Naive thymus-derived CD4-positive, alpha-beta T cell (primary cell): ENCODE data around the gene PDPK1. TPM values are rescaled to one million over a fixed set of nuclear protein-coding genes. Genes with fewer than 3 reads are reported as not detected.

Source experiments
- ATAC-seq: fragments of 150-1000 bp; cut with Tn5 transposase; 2 replicates; pipeline ENCODE4 v1.10.0; 2021; ENCODE audit warnings: mild to moderate bottlenecking, moderate library complexity
- CTCF ChIA-PET: fragments of 350-600 bp; sonication (Branson Sonifier 250); formaldehyde crosslinking; loops from one replicate; lab custom pipeline; 2021; ENCODE audit warnings: antibody characterized with exemption; lab: Charles Lee
- POLR2A ChIA-PET: fragments of 350-600 bp; sonication (Branson Sonifier 250); formaldehyde crosslinking; loops from one replicate; lab custom pipeline; 2021; ENCODE audit warnings: antibody characterized with exemption, inconsistent platforms; lab: Charles Lee
- DNase-seq, 9 donors: peaks; one replicate each; pipeline versions ENCODE4 v3.0.0 to v3.0.0-alpha.2; 2020 to 2022; ENCODE audit warnings: mixed read lengths in 1 of 9
- H3K27ac ChIP-seq: one replicate; pipeline ENCODE4 v1.7.0; 2013; ENCODE audit warnings: mild to moderate bottlenecking, low read depth, low read length, moderate library complexity
- H3K27me3 ChIP-seq, 2 donors: one replicate each; pipeline ENCODE4 v1.7.0; 2013; ENCODE audit warnings: low read length in 2 of 2, mild to moderate bottlenecking in 2 of 2, moderate library complexity in 2 of 2; ENCODE audit not compliant: control insufficient read depth in 2 of 2, insufficient read depth in 2 of 2
- H3K36me3 ChIP-seq, 3 experiments: 1 replicate in 2 of 3; 2 replicates in 1 of 3; pipeline ENCODE4 v1.7.0; 2013; ENCODE audit warnings: low read length in 3 of 3, mild to moderate bottlenecking in 3 of 3, moderate library complexity in 1 of 3; ENCODE audit not compliant: insufficient read depth in 3 of 3, control insufficient read depth in 2 of 3
- H3K4me1 ChIP-seq, 2 donors: one replicate each; pipeline ENCODE4 v1.7.0; 2013; ENCODE audit warnings: low read length in 2 of 2, mild to moderate bottlenecking in 2 of 2, moderate library complexity in 1 of 2; ENCODE audit not compliant: control insufficient read depth in 2 of 2, insufficient read depth in 2 of 2
- H3K4me3 ChIP-seq: 2 replicates; pipeline ENCODE4 v1.7.0; 2013; ENCODE audit warnings: mild to moderate bottlenecking, low read length
- H3K9me3 ChIP-seq, 3 experiments: 1 replicate in 2 of 3; 2 replicates in 1 of 3; pipeline ENCODE4 v1.7.0; 2013; ENCODE audit warnings: low read length in 3 of 3; ENCODE audit not compliant: control insufficient read depth in 2 of 3
- H3K27ac Mint-ChIP-seq, 9 donors: one replicate each; pipeline ENCODE4 v1.8.0; 2020 to 2022; ENCODE audit warnings: mixed read lengths in 9 of 9, mild to moderate bottlenecking in 8 of 9, moderate library complexity in 5 of 9, inconsistent platforms in 2 of 9
- H3K27me3 Mint-ChIP-seq, 5 donors: one replicate each; pipeline ENCODE4 v1.8.0; 2021 to 2022; ENCODE audit warnings: mixed read lengths in 5 of 5, mild to moderate bottlenecking in 1 of 5
- H3K36me3 Mint-ChIP-seq, 5 donors: one replicate each; pipeline ENCODE4 v1.8.0; 2020 to 2022; ENCODE audit warnings: mixed read lengths in 5 of 5, mild to moderate bottlenecking in 3 of 5, inconsistent platforms in 1 of 5
- H3K4me1 Mint-ChIP-seq, 7 donors: one replicate each; pipeline ENCODE4 v1.8.0; 2020 to 2022; ENCODE audit warnings: mixed read lengths in 7 of 7, mild to moderate bottlenecking in 3 of 7, inconsistent platforms in 1 of 7
- H3K4me3 Mint-ChIP-seq, 10 donors: one replicate each; pipeline ENCODE4 v1.8.0; 2020 to 2022; ENCODE audit warnings: mild to moderate bottlenecking in 10 of 10, mixed read lengths in 10 of 10, moderate library complexity in 6 of 10, inconsistent platforms in 2 of 10
- H3K9me3 Mint-ChIP-seq, 11 donors: one replicate each; pipeline ENCODE4 v1.8.0; 2020 to 2022; ENCODE audit warnings: mixed read lengths in 11 of 11, mild to moderate bottlenecking in 4 of 11, inconsistent platforms in 1 of 11, moderate library complexity in 1 of 11
- intact Hi-C, 2 donors: fragments of 100-400 bp; cut with micrococcal nuclease; formaldehyde crosslinking; loops; one replicate each; pipeline ENCODE4 v1.15.1; 2023
- polyA plus RNA-seq, 2 donors: library from polyadenylated mRNA; unstranded; fragments of 300-500 nt; fragmentation: Illumina TruSeq; gene quantifications; one replicate each; pipeline ENCODE4 v1.2.3, GENCODE V29; 2021
- total RNA-seq, 6 experiments: library from RNA in 5 of 6; stranded (reverse) in 5 of 6; gene quantifications; 1 replicate in 5 of 6; 2 replicates in 1 of 6; pipeline ENCODE4 v1.2.3 and lab custom pipeline; 2021 to 2026

The PDPK1 gene
- 10 to 100 TPM; 52.2 to 71.5 (median 58.3) TPM for total RNA-seq
- polyA plus RNA-seq = 10 to 100 TPM; 30.7 to 43.5 TPM
- 57.5 reads per million, percentile 74 among the genes with 10 or more reads in this experiment for total RNA-seq (lab: John Stamatoyannopoulos, UW)

DNA sequence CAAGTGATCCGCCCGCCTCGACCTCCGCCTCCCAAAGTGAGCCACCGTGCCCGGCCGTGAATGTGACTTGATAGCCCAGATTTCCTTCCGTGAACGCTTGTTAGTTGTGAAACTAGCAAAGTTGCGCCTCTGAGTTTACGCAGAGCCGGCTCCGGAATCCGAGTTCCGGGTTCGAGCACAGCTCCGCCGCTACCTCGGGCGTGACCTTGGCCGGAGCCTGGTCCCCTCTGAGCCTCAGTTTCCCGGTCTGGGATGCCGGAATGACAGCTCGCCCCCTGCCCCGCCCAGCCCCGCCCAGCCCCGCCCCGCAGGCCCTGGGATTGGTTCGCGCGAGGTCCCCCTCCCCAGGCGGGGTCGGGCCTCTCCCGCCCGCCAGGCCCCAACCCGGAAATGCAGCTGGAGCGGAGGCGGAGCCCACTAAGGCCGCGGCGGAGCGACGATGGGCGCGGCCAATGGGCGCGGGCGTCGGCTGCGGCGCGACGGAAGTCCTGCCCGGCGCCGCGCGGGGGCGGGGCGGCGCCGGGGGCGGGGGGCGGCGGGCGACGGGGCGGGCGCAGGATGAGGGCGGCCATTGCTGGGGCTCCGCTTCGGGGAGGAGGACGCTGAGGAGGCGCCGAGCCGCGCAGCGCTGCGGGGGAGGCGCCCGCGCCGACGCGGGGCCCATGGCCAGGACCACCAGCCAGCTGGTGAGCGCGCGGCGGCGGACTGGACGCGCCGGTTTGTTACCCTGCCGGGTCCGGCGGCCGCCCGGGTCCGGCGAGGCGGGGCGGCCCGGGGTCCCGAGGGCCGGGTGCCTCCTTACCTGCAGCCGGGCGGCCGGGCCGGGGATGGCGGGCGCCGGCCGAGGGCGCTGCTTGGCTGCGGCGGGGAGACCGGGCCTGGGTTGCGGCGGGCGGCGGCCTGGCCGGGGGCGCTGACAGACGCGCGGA, at the start of gene PDPK1:
Gene PDPK1 (plus strand): TSS at position 571 of the 929 bp plus-strand sequence. CDS start 92 bp downstream, at position 663.
- H3K9me3 Mint-ChIP-seq = peaks cover 0 to 4% (median 0%) of the 10 kb centered on the region in 11 donors
- ChIA-PET POLR2A (interaction anchor here (0.6 to 5.0 kb wide), 6 partner anchors 17 to 383 kb away, joined by 3 to 33 read pairs (median 3); partner anchors contain the start of genes AMDHD2, ATP6V0C and TRAF7), CTCF (interaction anchor here (1.6 kb wide), 1 partner anchor 37 kb away, joined by 3 read pairs; no protein-coding TSS in a partner anchor)
- H3K4me3 Mint-ChIP-seq = peak within 1 kb of the TSS; percentile 84 to 94 (median 88)
- Histone ChIP-seq H3K36me3 (no peaks in the 10 kb centered on the region), H3K9me3 (no peaks in the 10 kb centered on the region), H3K27ac (peak within 1 kb of the TSS; percentile 65), H3K4me3 (peak within 1 kb of the TSS; percentile 57), H3K4me1 (peaks cover 0 to 14% of the 10 kb centered on the region in 2 donors), H3K27me3 (no peaks in the 10 kb centered on the region)
- ATAC-seq (peak; percentile 92), DNase-seq (peak; percentile 87 to 97 (median 94))
- peaks cover 26 to 53% (median 43%) of the 10 kb centered on the region in 7 donors for H3K4me1 Mint-ChIP-seq
- H3K27me3 Mint-ChIP-seq = no peaks in the 10 kb centered on the region
- intact Hi-C loops = loop anchor here (1.0 to 10.0 kb wide), 7 partner anchors 17 to 747 kb away; partner anchors contain the start of genes AMDHD2 (in 1 of the 2), ATP6V0C (in 1 of the 2), HCFC1R1 (in 1 of the 2) and THOC6 (in 1 of the 2)
- H3K27ac Mint-ChIP-seq = peak within 1 kb of the TSS; percentile 62 to 95 (median 89)
- H3K36me3 Mint-ChIP-seq = peaks cover 0 to 6% (median 0%) of the 10 kb centered on the region in 5 donors

DNA sequence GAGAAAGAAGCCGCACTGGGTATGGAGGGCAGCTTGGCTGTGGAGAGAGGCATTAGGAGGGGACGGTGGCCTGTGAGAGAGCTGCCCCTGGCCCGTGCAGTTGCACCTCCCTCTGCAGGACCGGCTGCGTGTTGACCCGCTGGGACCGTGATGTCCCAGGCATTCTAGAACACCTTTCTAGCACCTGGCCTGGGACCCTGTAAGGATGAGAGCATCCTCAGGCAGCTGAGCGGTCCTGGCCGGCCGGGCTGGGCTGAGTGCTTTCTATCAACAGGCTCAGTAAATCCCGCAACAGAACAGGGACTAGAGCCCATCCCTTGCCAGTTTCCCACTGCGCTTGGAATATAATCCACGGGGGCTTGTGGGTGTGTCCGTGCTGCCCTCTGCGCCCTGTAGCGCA, 48.2 kb upstream of the PDPK1 start:
- Histone ChIP-seq H3K4me1 (peaks cover 10 to 15% of the 10 kb centered on the region in 2 donors), H3K36me3 (no peaks in the 10 kb centered on the region), H3K27ac (no peak overlapping the region), H3K4me3 (no peak overlapping the region), H3K9me3 (no peaks in the 10 kb centered on the region), H3K27me3 (no peaks in the 10 kb centered on the region)
- no peak for DNase-seq
- intact Hi-C loops = no loop called here
- Mint-ChIP-seq H3K4me1 (peaks cover 11 to 14% (median 12%) of the 10 kb centered on the region in 7 donors), H3K4me3 (no peak overlapping the region), H3K36me3 (no peaks in the 10 kb centered on the region), H3K27ac (no peak overlapping the region), H3K9me3 (no peaks in the 10 kb centered on the region), H3K27me3 (no peaks in the 10 kb centered on the region)
- ChIA-PET CTCF (interaction anchor here (0.6 kb wide), 1 partner anchor 228 kb away, joined by 3 read pairs; no protein-coding TSS in a partner anchor), POLR2A (no interaction called here)
- ATAC-seq = no peak

GRCh38 chr16:2490190-2491105, 47.4 kb upstream of the PDPK1 start:
- H3K27ac ChIP-seq = no peak overlapping the region
- POLR2A ChIA-PET = no interaction called here
- ATAC-seq = no peak
- DNase-seq = no peak
- peaks cover 10 to 15% of the 10 kb centered on the region in 2 donors for H3K4me1 ChIP-seq
- CTCF ChIA-PET = no interaction called here
- no peak overlapping the region for H3K4me3 ChIP-seq
- H3K4me3 Mint-ChIP-seq = no peak overlapping the region
- no peaks in the 10 kb centered on the region for H3K36me3 Mint-ChIP-seq
- H3K9me3 ChIP-seq = no peaks in the 10 kb centered on the region
- no peaks in the 10 kb centered on the region for H3K27me3 ChIP-seq
- no peak overlapping the region for H3K27ac Mint-ChIP-seq
- peaks cover 10 to 13% (median 11%) of the 10 kb centered on the region in 7 donors for H3K4me1 Mint-ChIP-seq
- H3K27me3 Mint-ChIP-seq = no peaks in the 10 kb centered on the region
- intact Hi-C loops = no loop called here
- H3K36me3 ChIP-seq = no peaks in the 10 kb centered on the region
- H3K9me3 Mint-ChIP-seq = no peaks in the 10 kb centered on the region

GRCh38 chr16:2492292-2492691, 45.5 kb upstream of the PDPK1 start:
- H3K9me3 ChIP-seq = no peaks in the 10 kb centered on the region
- peak overlapping the region in 1 of 9 donors; percentile 36 for H3K27ac Mint-ChIP-seq

DNA sequence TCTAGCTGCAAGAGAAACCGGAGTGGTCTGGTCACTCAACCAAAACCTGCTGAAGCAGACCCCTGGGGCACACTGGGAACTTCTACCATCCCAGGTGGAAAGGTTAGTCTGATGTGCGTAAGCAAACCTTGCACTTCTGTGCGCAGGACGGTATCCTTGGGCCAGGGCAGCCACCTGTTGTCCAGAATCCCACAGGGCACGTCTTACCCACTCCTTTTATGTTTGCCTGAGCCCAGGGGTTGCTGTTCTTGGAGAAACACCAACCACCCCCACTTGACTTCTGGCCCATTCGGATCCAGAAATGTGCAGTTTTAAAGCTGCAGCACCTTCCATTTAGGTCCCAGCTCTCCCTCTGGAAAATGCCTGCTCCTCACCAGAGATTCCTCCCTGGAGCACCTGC, 44.2 kb upstream of the PDPK1 start:
- no peaks in the 10 kb centered on the region for H3K27me3 ChIP-seq
- CTCF ChIA-PET = no interaction called here

More at GRCh38 chr16:2492292-2492691, 45.5 kb upstream of the PDPK1 start:
- no peak for ATAC-seq
- peaks cover 0 to 15% (median 0%) of the 10 kb centered on the region in 3 experiments for H3K36me3 ChIP-seq
- POLR2A ChIA-PET = no interaction called here
- Mint-ChIP-seq H3K27me3 (no peaks in the 10 kb centered on the region), H3K36me3 (peaks cover 0 to 3% (median 0%) of the 10 kb centered on the region in 5 donors), H3K4me3 (no peak overlapping the region), H3K4me1 (peaks cover 3 to 5% (median 4%) of the 10 kb centered on the region in 7 donors), H3K9me3 (no peaks in the 10 kb centered on the region)
- intact Hi-C loops = no loop called here
- CTCF ChIA-PET = interaction anchor here (0.9 kb wide), 1 partner anchor 9 kb away, joined by 3 read pairs; no protein-coding TSS in a partner anchor
- H3K27ac ChIP-seq = no peak overlapping the region
- peaks cover 2 to 4% of the 10 kb centered on the region in 2 donors for H3K4me1 ChIP-seq
- no peak overlapping the region for H3K4me3 ChIP-seq
- DNase-seq = no peak
- no peaks in the 10 kb centered on the region for H3K27me3 ChIP-seq

GRCh38 chr16:2494616-2495015, 43.2 kb upstream of the PDPK1 start:
- H3K36me3 ChIP-seq = peaks cover 0 to 19% (median 0%) of the 10 kb centered on the region in 3 experiments
- H3K27ac ChIP-seq = no peak overlapping the region
- H3K9me3 ChIP-seq = no peaks in the 10 kb centered on the region
- Mint-ChIP-seq H3K9me3 (no peaks in the 10 kb centered on the region), H3K27ac (no peak overlapping the region), H3K27me3 (no peaks in the 10 kb centered on the region), H3K4me3 (no peak overlapping the region), H3K36me3 (peaks cover 0 to 8% (median 0%) of the 10 kb centered on the region in 5 donors), H3K4me1 (no peaks in the 10 kb centered on the region)
- ATAC-seq (no peak), DNase-seq (no peak)
- POLR2A ChIA-PET = no interaction called here
- CTCF ChIA-PET = no interaction called here
- no peaks in the 10 kb centered on the region for H3K27me3 ChIP-seq
- no peak overlapping the region for H3K4me3 ChIP-seq
- intact Hi-C loops = no loop called here
- H3K4me1 ChIP-seq = no peaks in the 10 kb centered on the region

More for the DNA sequence above, 44.2 kb upstream of the PDPK1 start:
- Histone ChIP-seq H3K4me3 (no peak overlapping the region), H3K27ac (no peak overlapping the region), H3K4me1 (no peaks in the 10 kb centered on the region), H3K9me3 (no peaks in the 10 kb centered on the region), H3K36me3 (peaks cover 0 to 19% (median 0%) of the 10 kb centered on the region in 3 experiments)
- no peaks in the 10 kb centered on the region for H3K27me3 Mint-ChIP-seq
- H3K36me3 Mint-ChIP-seq = peaks cover 0 to 8% (median 0%) of the 10 kb centered on the region in 5 donors
- H3K4me3 Mint-ChIP-seq = no peak overlapping the region
- DNase-seq (no peak), ATAC-seq (no peak)
- H3K9me3 Mint-ChIP-seq = no peaks in the 10 kb centered on the region
- POLR2A ChIA-PET = no interaction called here
- H3K27ac Mint-ChIP-seq = no peak overlapping the region
- H3K4me1 Mint-ChIP-seq = no peaks in the 10 kb centered on the region
- intact Hi-C loops = no loop called here
